Measurements from ENCODE around the gene IRF3.

IRF3 gene

DNA sequence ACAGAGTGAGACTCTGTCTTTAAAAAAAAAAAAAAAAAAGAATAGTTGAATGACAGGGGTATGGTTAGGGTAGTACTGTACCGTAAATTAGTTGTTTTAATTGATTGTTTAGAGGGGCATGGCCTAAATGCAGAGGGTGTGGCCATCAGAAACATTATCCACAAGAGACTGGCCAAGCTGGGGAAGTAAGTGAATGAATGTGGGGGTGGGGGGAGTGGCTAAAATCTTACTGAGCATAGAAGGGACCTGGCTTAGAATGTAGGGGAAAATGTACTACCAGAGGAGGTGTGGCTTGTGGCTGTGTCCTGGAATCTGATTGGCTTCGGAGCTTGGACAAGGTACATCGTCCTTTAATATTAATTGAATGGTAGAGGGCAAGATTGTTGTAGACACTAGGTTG is 3.9 kb upstream of the IRF3 start:
- Histone ChIP-seq H3K27me3 (replicated peaks; ENCODE audit: control insufficient read depth, insufficient read depth, low read length, poor library complexity, severe bottlenecking) (no peaks in the 10 kb centered on the region), H3K36me3 (ENCODE audit: control insufficient read depth, insufficient read depth, low read length) (no peaks in the 10 kb centered on the region)

DNA sequence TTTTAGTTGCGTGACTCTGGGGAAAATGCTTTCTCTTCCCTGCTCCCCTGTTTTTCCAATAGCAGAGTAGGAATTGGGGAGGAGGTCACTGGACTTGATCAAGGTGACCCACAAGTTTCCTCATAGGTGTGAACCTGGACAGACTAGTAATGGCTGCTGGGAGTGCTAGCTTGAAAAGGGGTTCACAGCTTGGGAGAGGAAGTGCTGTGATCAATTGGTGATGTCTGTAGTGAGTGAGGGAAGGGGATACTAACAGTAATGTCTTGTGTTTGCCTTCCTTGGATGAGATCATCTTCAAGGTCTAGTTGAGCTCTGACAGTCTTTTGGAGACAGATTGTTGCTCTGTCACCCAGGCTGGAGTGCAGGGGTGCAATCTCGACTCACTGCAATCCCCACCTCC is 1.8 kb upstream of the IRF3 start:
- peaks cover 30% of the 10 kb centered on the region for H3K4me1 ChIP-seq (ENCODE audit: control insufficient read depth, insufficient read depth, low read length, poor library complexity, severe bottlenecking)
- H3K27me3 ChIP-seq (replicated peaks; ENCODE audit: control insufficient read depth, insufficient read depth, low read length, poor library complexity, severe bottlenecking), result no peaks in the 10 kb centered on the region
- H3K36me3 ChIP-seq (ENCODE audit: control insufficient read depth, insufficient read depth, low read length), result peaks cover 8% of the 10 kb centered on the region
- no peak for DNase-seq
- no peak overlapping the region for H3K4me3 ChIP-seq (ENCODE audit: insufficient read depth, low read depth, low read length, poor library complexity, severe bottlenecking)
- H3K27ac ChIP-seq (ENCODE audit: insufficient read depth, low read length, poor library complexity, severe bottlenecking), result no peak overlapping the region
- no peaks in the 10 kb centered on the region for H3K9me3 ChIP-seq (ENCODE audit: control insufficient read depth, low read length)

More for the DNA sequence above, 3.9 kb upstream of the IRF3 start:
- Histone ChIP-seq H3K4me3 (ENCODE audit: insufficient read depth, low read depth, low read length, poor library complexity, severe bottlenecking) (no peak overlapping the region), H3K9me3 (ENCODE audit: control insufficient read depth, low read length) (no peaks in the 10 kb centered on the region), H3K4me1 (ENCODE audit: control insufficient read depth, insufficient read depth, low read length, poor library complexity, severe bottlenecking) (peaks cover 18% of the 10 kb centered on the region), H3K27ac (ENCODE audit: insufficient read depth, low read length, poor library complexity, severe bottlenecking) (no peak overlapping the region)
- DNase-seq, result no peak

DNA sequence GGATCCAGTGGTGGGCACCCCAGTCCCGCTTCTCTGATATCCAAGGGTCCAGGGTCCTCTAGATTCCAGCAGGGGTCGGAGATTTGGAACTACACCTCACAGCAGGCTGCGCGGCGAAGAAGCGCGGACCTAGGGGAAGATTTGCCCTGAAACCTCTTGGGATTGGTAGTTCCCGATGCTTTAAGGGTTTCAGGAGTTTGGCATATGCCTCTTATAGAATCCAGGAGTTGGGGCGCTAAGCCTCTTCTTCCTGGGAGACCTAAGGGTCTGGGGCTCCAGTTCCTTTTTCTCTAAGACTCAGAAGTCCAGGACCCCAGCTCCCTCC is 425 bp upstream of the IRF3 start:
- Histone ChIP-seq H3K4me1 (ENCODE audit: control insufficient read depth, insufficient read depth, low read length, poor library complexity, severe bottlenecking) (peaks cover 27% of the 10 kb centered on the region), H3K27ac (ENCODE audit: insufficient read depth, low read length, poor library complexity, severe bottlenecking) (peak overlapping the region; percentile 85)
- DNase-seq, result no peak

DNA sequence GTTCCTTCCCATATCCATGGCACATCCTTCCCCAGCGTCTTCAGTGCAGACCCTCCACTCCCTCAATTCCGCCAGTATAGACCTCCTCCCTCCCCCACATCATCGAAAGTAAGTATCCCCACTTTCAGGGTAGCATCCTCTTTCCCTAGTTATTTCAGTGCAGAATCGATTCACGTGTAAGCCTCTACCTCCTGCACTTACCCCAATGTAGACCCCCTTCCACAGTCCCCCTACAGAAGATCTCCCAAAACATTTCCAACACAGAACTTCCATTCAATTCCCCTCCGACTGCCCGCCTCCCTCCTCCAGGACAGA is 664 bp downstream of the IRF3 start:
- peak overlapping the region; percentile 85 for H3K27ac ChIP-seq (ENCODE audit: insufficient read depth, low read length, poor library complexity, severe bottlenecking)
- peak overlapping the region; percentile 97 for H3K4me3 ChIP-seq (ENCODE audit: insufficient read depth, low read depth, low read length, poor library complexity, severe bottlenecking)
- H3K27me3 ChIP-seq (replicated peaks; ENCODE audit: control insufficient read depth, insufficient read depth, low read length, poor library complexity, severe bottlenecking), result no peaks in the 10 kb centered on the region
- peaks cover 31% of the 10 kb centered on the region for H3K36me3 ChIP-seq (ENCODE audit: control insufficient read depth, insufficient read depth, low read length)
- peaks cover 27% of the 10 kb centered on the region for H3K4me1 ChIP-seq (ENCODE audit: control insufficient read depth, insufficient read depth, low read length, poor library complexity, severe bottlenecking)
- H3K9me3 ChIP-seq (ENCODE audit: control insufficient read depth, low read length), result no peaks in the 10 kb centered on the region
- DNase-seq, result no peak

More for the DNA sequence above, 425 bp upstream of the IRF3 start:
- H3K27me3 ChIP-seq (replicated peaks; ENCODE audit: control insufficient read depth, insufficient read depth, low read length, poor library complexity, severe bottlenecking), result no peaks in the 10 kb centered on the region
- peak overlapping the region; percentile 97 for H3K4me3 ChIP-seq (ENCODE audit: insufficient read depth, low read depth, low read length, poor library complexity, severe bottlenecking)
- H3K9me3 ChIP-seq (ENCODE audit: control insufficient read depth, low read length), result no peaks in the 10 kb centered on the region
- H3K36me3 ChIP-seq (ENCODE audit: control insufficient read depth, insufficient read depth, low read length), result peaks cover 22% of the 10 kb centered on the region

DNA sequence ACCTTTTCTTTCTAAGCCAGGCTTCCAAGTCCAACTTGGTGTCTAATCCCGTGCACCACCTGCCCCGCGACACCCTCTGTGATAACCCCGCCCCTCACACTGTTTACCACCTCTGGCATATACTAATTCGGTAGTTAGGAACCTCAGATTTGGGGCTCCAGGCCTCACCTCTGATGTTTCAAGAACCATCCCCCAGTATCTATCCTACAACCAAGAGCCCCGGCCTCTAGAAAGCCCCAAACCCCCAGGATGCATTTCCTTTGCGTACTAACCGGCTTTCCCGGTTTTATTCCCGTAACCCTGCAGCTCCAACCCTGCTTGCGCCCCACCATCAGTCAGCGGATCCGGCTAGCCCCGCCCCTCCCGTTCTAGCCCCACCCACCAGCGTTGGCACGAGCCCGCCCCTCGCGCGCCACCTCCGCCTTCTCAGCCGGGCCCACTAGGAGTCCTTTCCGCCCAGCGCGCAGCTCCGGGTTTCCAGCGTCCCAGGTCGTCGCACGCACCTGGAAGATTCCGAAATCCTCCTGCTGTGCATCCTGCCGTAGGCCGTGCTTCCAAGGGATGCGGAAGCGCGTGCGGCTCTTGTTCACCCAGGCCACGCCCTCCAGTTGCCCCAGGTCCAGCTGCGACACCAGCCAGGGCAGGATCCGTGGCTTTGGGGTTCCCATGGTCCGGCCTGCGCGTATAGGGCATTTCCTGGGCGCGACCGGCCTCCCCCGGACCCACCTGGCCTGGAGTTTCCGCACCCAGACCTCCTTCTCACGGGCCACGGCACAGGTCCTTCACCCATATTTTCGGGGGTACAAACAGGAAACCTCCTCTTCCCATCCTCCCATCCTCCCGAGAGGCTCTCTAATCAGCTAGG is 1.3 kb downstream of the IRF3 start:
- Histone ChIP-seq H3K27ac (ENCODE audit: insufficient read depth, low read length, poor library complexity, severe bottlenecking) (peak overlapping the region; percentile 85), H3K27me3 (replicated peaks; ENCODE audit: control insufficient read depth, insufficient read depth, low read length, poor library complexity, severe bottlenecking) (no peaks in the 10 kb centered on the region), H3K9me3 (ENCODE audit: control insufficient read depth, low read length) (no peaks in the 10 kb centered on the region), H3K36me3 (ENCODE audit: control insufficient read depth, insufficient read depth, low read length) (peaks cover 34% of the 10 kb centered on the region), H3K4me3 (ENCODE audit: insufficient read depth, low read depth, low read length, poor library complexity, severe bottlenecking) (peak overlapping the region; percentile 97), H3K4me1 (ENCODE audit: control insufficient read depth, insufficient read depth, low read length, poor library complexity, severe bottlenecking) (peaks cover 27% of the 10 kb centered on the region)
- peak; percentile 85 to 87 (median 86) for DNase-seq

DNA sequence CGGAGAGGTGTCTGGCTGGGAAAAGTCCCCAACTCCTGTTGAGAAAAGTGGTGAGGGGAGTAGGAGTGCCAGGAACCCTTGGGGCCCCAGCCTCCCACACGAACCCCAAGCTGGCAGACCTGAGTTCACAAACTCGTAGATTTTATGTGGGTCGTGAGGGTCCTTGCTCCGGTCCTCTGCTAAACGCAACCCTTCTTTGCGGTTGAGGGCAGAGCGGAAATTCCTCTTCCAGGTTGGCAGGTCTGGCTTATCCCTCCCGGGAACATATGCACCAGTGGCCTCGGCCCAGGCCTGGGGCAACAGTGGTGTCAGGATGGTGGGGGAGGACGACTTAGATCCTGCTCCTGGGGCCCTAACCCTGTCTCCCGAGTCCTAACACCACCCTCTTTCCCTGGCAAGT is 2.4 kb downstream of the IRF3 start:
- Histone ChIP-seq H3K4me1 (ENCODE audit: control insufficient read depth, insufficient read depth, low read length, poor library complexity, severe bottlenecking) (peaks cover 27% of the 10 kb centered on the region), H3K9me3 (ENCODE audit: control insufficient read depth, low read length) (no peaks in the 10 kb centered on the region), H3K27ac (ENCODE audit: insufficient read depth, low read length, poor library complexity, severe bottlenecking) (peak overlapping the region; percentile 85), H3K36me3 (ENCODE audit: control insufficient read depth, insufficient read depth, low read length) (peaks cover 46% of the 10 kb centered on the region), H3K27me3 (replicated peaks; ENCODE audit: control insufficient read depth, insufficient read depth, low read length, poor library complexity, severe bottlenecking) (no peaks in the 10 kb centered on the region), H3K4me3 (ENCODE audit: insufficient read depth, low read depth, low read length, poor library complexity, severe bottlenecking) (peak overlapping the region; percentile 97)
- no peak for DNase-seq

DNA sequence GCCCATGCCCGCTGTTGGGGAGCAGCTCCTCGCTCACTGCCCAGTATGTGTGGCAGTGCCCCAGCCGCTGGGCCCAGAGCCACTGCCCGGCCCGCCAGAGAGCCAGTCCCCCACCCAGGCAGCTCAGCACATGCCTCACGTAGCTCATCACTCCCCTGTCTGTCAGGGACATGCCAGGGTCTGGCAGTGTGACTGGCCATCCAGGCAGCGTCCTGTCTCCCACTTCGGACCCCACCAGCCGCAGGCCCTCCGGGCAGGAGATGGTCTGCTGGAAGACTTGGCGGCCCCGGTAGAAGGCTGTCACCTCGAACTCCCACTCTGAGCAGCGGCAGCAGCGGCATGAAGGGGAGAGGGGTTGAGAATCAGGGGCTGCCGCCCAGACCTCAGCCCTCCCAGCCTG is 3.6 kb downstream of the IRF3 start:
- H3K4me3 ChIP-seq (ENCODE audit: insufficient read depth, low read depth, low read length, poor library complexity, severe bottlenecking), result no peak overlapping the region
- peak overlapping the region; percentile 85 for H3K27ac ChIP-seq (ENCODE audit: insufficient read depth, low read length, poor library complexity, severe bottlenecking)
- peaks cover 58% of the 10 kb centered on the region for H3K36me3 ChIP-seq (ENCODE audit: control insufficient read depth, insufficient read depth, low read length)
- H3K27me3 ChIP-seq (replicated peaks; ENCODE audit: control insufficient read depth, insufficient read depth, low read length, poor library complexity, severe bottlenecking), result no peaks in the 10 kb centered on the region
- DNase-seq, result no peak
- no peaks in the 10 kb centered on the region for H3K9me3 ChIP-seq (ENCODE audit: control insufficient read depth, low read length)
- H3K4me1 ChIP-seq (ENCODE audit: control insufficient read depth, insufficient read depth, low read length, poor library complexity, severe bottlenecking), result peaks cover 27% of the 10 kb centered on the region

DNA sequence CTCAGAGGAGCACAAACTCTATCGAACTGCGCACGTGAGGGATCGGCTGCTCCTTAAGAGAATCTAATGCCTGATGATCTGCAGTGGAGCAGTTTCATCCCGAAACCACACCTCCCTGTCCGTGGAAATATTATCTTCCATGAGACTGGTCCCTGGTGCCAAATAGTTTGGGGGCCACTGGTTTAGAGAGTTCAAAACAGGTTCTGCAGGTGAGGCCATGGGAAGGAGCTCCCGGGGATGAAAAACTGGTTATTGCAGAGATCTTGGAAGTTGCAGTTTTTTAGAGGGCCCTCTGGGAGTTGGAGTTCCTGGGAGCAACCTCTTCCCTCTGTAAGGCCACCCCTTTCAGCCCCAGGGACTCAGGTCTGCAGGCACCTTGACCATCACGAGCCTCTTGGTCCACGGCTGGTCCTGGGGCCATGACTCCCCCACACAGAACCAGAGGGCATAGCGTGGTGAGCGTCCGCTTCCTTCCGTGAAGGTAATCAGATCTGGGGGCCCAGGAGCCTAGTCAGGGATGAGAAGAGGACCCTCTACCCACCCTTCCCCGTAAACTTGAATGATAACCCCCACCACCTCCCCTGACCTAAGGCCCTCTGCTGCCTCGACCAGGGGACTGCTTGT is 5.2 kb downstream of the IRF3 start:
- Histone ChIP-seq H3K27me3 (replicated peaks; ENCODE audit: control insufficient read depth, insufficient read depth, low read length, poor library complexity, severe bottlenecking) (no peaks in the 10 kb centered on the region), H3K4me1 (ENCODE audit: control insufficient read depth, insufficient read depth, low read length, poor library complexity, severe bottlenecking) (peaks cover 20% of the 10 kb centered on the region), H3K36me3 (ENCODE audit: control insufficient read depth, insufficient read depth, low read length) (peaks cover 73% of the 10 kb centered on the region), H3K27ac (ENCODE audit: insufficient read depth, low read length, poor library complexity, severe bottlenecking) (peak overlapping the region; percentile 13), H3K4me3 (ENCODE audit: insufficient read depth, low read depth, low read length, poor library complexity, severe bottlenecking) (no peak overlapping the region), H3K9me3 (ENCODE audit: control insufficient read depth, low read length) (no peaks in the 10 kb centered on the region)
- no peak for DNase-seq

DNA sequence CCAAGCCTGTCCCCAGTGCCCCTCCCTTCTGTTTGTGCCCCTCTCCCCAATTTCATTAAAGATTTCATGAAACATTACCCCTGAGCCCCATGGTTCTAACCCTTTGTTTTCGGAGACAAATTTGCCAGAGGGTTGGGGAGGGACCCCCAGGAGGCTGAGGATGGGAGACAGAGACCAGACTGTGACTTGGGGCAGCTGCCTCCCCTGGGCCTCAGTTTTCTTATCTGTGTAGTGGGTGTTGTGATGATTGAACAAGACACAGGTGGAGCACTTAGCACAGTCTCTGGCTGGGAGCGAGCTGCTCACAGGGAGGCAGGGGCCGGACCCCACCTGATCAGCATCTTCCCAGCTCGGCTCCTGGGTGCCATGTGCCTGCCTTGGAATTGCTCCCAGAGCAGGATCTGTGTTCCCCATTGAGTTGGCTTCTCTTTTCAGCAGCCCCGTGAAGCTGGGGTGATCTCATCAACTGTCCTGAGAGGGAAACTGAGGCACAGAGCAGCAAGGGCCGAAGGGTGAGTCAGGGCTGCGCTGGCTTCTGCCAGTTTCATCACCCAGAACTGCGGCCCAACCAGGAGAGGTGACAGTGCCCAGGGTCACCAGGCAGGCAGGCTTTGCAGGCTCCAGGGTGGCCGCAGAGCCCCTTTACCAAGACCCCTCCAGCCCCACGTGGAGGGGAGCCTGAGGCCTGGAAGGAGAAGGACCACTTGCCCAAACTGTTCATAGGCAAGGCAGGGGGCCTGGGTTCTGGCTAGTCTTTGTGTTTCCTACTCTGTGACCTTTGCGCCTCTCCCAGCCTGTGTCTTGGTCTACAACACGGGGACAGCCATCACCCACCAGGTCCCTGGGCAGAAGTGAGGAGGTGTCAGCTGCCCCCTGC is 6.9 kb downstream of the IRF3 start:
- peaks cover 15% of the 10 kb centered on the region for H3K4me1 ChIP-seq (ENCODE audit: control insufficient read depth, insufficient read depth, low read length, poor library complexity, severe bottlenecking)
- H3K36me3 ChIP-seq (ENCODE audit: control insufficient read depth, insufficient read depth, low read length), result peaks cover 87% of the 10 kb centered on the region
- no peaks in the 10 kb centered on the region for H3K9me3 ChIP-seq (ENCODE audit: control insufficient read depth, low read length)
- peak overlapping the region; percentile 14 for H3K27ac ChIP-seq (ENCODE audit: insufficient read depth, low read length, poor library complexity, severe bottlenecking)
- H3K27me3 ChIP-seq (replicated peaks; ENCODE audit: control insufficient read depth, insufficient read depth, low read length, poor library complexity, severe bottlenecking), result no peaks in the 10 kb centered on the region
- no peak overlapping the region for H3K4me3 ChIP-seq (ENCODE audit: insufficient read depth, low read depth, low read length, poor library complexity, severe bottlenecking)
- no peak for DNase-seq

DNA sequence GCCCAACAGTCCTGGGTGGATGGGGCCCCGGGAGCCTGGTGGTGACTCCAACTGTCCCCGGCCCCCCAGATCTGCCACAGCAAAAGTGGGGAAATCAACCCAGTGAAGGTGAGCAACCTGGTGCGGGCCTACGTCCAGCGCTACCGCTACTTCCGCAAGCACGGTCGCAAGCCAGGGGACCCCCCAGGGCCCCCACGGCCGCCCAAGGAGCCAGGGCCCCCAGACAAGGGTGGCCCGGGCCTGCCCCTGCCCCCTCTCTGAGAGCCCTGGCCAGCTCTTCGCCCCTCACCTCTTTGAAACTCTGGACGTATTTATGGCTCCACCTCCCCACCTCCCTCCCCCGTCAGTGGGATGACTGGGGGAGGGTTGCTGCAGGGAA is 7.5 kb downstream of the IRF3 start:
- no peaks in the 10 kb centered on the region for H3K9me3 ChIP-seq (ENCODE audit: control insufficient read depth, low read length)
- H3K27ac ChIP-seq (ENCODE audit: insufficient read depth, low read length, poor library complexity, severe bottlenecking), result no peak overlapping the region
- no peak for DNase-seq
- no peak overlapping the region for H3K4me3 ChIP-seq (ENCODE audit: insufficient read depth, low read depth, low read length, poor library complexity, severe bottlenecking)
- peaks cover 90% of the 10 kb centered on the region for H3K36me3 ChIP-seq (ENCODE audit: control insufficient read depth, insufficient read depth, low read length)
- no peaks in the 10 kb centered on the region for H3K27me3 ChIP-seq (replicated peaks; ENCODE audit: control insufficient read depth, insufficient read depth, low read length, poor library complexity, severe bottlenecking)
- peaks cover 9% of the 10 kb centered on the region for H3K4me1 ChIP-seq (ENCODE audit: control insufficient read depth, insufficient read depth, low read length, poor library complexity, severe bottlenecking)

Data from effector memory CD4-positive, alpha-beta T cell (primary cell).